Transverse colon (tissue), 3 donors: ENCODE results near the gene ICA1.

ENCODE experiments used
- EP300 ChIP-seq: sonication (generic); formaldehyde crosslinking; IDR thresholded peaks from one replicate; pipeline ENCODE4 v1.6.1; 2017; ENCODE audit warnings: antibody characterized with exemption, low read depth
- POLR2A ChIP-seq: fragments of 450-650 bp; IDR thresholded peaks from one replicate; pipeline ENCODE4 v1.6.1; 2016; ENCODE audit warnings: antibody characterized with exemption, mild to moderate bottlenecking, moderate library complexity
- TF ChIP-seq, protein P1 (sequence below), 5 experiments: fragments of 200-600 bp in 3 of 5; fragments of 450-650 bp in 2 of 5; sonication (generic) in 3 of 5; IDR thresholded peaks; 1 replicate in 2 of 5; 2 replicates in 3 of 5; pipeline ENCODE4 v1.5.1; 2016 to 2017; ENCODE audit warnings: antibody characterized with exemption in 5 of 5, inconsistent platforms in 3 of 5, mild to moderate bottlenecking in 2 of 5, moderate library complexity in 1 of 5

DNA sequence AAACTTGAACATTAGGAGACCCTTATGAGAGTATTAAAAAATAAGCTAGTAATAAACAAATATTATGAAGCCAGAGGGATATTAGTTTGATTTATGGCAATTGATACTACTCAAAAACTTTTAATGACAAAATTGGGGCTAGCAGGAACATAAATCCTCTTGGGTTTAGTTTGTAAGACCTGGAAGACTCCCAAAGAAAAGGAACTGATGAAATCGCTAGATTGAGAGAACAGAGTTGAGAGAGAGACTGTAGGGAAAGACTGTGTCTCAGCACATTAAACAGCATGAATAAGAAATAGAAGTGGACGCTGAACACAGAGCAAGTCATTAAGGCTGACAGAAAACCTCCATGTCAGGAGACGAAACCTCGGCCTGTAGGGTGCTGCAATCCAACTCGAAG is 56.4 kb downstream of the ICA1 start:
- TF ChIP-seq, protein P1, sequence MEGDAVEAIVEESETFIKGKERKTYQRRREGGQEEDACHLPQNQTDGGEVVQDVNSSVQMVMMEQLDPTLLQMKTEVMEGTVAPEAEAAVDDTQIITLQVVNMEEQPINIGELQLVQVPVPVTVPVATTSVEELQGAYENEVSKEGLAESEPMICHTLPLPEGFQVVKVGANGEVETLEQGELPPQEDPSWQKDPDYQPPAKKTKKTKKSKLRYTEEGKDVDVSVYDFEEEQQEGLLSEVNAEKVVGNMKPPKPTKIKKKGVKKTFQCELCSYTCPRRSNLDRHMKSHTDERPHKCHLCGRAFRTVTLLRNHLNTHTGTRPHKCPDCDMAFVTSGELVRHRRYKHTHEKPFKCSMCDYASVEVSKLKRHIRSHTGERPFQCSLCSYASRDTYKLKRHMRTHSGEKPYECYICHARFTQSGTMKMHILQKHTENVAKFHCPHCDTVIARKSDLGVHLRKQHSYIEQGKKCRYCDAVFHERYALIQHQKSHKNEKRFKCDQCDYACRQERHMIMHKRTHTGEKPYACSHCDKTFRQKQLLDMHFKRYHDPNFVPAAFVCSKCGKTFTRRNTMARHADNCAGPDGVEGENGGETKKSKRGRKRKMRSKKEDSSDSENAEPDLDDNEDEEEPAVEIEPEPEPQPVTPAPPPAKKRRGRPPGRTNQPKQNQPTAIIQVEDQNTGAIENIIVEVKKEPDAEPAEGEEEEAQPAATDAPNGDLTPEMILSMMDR (IDR thresholded peaks at IDR 0.05) = no peak
- TF ChIP-seq POLR2A (no peak), EP300 (no peak)
